Measurements from ENCODE around the gene B4GALNT2.

The B4GALNT2 gene

DNA sequence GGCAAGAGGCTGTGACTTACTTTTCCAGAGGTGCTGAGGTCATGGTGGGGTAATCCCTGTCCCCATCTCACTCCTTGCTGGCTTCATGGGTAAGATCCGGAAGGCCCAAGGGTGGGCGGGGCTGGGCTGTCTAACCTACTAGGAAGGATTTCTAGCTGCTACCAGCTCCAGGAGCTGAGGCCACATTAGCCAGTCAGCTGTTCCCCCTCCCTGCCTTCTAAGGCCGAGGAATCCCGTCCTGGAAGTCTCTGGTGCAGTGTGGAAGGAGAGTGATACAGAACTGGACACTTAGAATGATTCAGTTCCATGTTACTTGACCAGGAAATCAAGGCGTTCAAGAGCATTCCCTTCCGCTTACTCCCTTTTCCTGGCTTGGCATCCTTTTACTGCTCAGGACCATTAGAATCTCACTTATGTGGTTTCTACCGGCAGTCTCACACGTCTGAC is 68.9 kb downstream of the B4GALNT2 start:
- H3K4me3 Mint-ChIP-seq = no peak overlapping the region
- peaks cover 1% of the 10 kb centered on the region for H3K4me1 Mint-ChIP-seq (ENCODE audit: low read depth)
- peaks cover 4% of the 10 kb centered on the region for H3K36me3 Mint-ChIP-seq (ENCODE audit: low read depth)
- no peaks in the 10 kb centered on the region for H3K9me3 Mint-ChIP-seq
- no peaks in the 10 kb centered on the region for H3K27me3 Mint-ChIP-seq
- H3K27ac Mint-ChIP-seq = no peak overlapping the region

DNA sequence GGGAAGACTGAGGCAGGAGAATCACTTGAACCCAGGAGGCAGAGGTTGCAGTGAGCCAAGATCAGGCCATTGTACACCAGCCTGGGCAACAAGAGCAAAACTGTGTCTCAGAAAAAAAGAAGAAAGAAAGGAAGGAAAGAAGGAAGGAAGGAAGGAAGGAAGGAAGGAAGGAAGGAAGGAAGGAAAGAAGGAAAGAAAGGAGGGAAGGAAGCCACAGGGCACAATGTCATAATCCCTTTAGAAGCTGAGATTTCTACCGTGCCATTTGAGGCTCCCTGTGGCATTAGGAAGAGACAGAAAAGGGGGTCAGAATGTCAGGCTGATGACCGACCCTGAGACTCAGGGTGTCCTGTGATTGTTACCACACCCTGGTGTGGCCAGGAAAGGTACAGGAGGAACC is 71.2 kb downstream of the B4GALNT2 start:
- peaks cover 4% of the 10 kb centered on the region for H3K36me3 Mint-ChIP-seq (ENCODE audit: low read depth)
- H3K27me3 Mint-ChIP-seq = no peaks in the 10 kb centered on the region
- H3K4me3 Mint-ChIP-seq = no peak overlapping the region
- no peak overlapping the region for H3K27ac Mint-ChIP-seq
- peaks cover 7% of the 10 kb centered on the region for H3K4me1 Mint-ChIP-seq (ENCODE audit: low read depth)
- H3K9me3 Mint-ChIP-seq = no peaks in the 10 kb centered on the region

DNA sequence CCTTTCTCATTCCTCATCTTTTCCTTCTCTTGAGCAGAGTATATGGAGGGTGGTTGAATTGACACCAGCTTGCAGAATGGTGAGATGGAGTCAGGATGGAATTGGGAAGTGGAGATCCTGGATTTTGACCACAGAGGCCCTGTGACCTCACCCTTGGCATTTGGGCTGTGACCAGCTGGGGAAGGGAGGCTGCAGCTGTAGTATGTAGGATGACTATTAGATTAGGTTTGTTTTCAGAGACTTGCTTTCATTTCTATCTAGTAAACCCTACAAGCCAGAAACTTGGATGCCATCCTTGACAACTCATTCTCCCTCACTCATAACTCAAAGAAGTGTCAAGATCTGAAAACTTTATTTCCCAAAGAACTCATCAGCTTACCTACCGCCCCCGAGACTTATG is 71.9 kb downstream of the B4GALNT2 start:
- Mint-ChIP-seq H3K27ac (no peak overlapping the region), H3K4me1 (ENCODE audit: low read depth) (peaks cover 14% of the 10 kb centered on the region), H3K9me3 (no peaks in the 10 kb centered on the region), H3K27me3 (no peaks in the 10 kb centered on the region), H3K36me3 (ENCODE audit: low read depth) (peaks cover 4% of the 10 kb centered on the region), H3K4me3 (no peak overlapping the region)

DNA sequence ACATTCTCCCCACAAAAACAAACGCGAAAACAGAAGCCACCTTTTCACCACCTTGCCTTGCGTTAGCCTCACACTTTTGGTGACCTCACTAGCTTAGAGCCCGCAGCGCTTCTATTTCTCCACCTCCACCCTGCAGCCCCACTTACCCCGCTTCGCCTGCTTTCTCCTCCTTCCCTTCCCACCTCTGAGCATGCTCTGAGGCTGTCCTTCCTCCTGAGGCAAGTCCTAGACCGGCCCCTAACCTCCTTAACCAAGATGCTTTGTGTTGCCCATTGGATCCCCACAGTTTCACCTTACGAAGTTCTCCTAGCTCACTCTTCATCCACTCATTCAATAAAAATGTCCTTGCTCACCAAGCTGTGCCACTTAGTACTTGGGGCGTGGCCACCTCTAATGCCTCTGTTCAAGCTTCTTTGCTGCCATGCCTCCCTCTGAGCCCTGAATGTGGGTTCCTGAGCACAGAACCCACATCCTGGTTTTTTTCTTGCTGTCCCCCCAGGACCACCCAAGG is 76.5 kb downstream of the B4GALNT2 start:
- Mint-ChIP-seq H3K27ac (peak overlapping the region; percentile 94), H3K36me3 (ENCODE audit: low read depth) (peaks cover 19% of the 10 kb centered on the region), H3K4me1 (ENCODE audit: low read depth) (peaks cover 54% of the 10 kb centered on the region), H3K27me3 (no peaks in the 10 kb centered on the region), H3K9me3 (no peaks in the 10 kb centered on the region), H3K4me3 (peak overlapping the region; percentile 81)

DNA sequence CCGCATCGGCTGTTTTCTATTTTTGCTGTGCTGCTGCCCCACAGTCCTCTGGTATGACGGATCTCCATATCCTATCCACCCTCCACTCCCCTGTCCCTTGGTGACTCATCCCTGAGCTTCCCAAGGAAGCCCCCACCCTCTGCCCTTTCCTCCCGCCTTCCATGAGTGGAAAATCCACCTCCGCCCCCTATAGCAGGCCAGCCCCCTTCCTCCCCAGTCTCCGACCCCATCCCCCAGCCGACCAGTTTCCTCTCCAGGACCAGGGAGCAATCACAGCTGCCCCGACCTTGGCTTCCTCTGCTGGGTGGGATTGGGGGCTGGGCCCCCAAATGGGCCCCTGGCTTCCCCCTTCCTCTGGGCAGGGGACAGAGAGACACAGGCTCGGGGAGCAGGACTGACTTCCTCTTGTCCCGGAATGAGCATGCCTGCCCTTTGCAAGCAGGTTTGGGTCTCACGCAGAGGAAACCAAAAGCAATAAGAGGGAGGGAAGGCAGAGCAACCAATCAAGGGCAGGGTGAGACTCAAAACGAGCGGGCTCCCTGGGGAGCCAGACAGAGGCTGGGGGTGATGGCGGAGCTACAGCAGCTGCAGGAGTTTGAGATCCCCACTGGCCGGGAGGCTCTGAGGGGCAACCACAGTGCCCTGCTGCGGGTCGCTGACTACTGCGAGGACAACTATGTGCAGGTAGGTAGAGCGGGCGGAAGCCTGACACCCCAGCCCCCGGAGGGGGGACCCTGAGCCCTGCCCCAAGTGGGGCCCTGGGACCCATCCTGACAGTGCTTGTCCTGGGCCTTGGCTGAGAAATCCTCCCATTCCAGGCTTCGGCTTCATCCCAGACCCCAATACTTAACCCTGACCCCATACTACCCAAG is 77.8 kb downstream of the B4GALNT2 start, which contains the start of the genes ABI3 and GNGT2:
Gene ABI3 (plus strand): TSS at position 550 of the 872 bp plus-strand sequence. CDS start 18 bp downstream, at position 568.
Gene GNGT2 (minus strand): TSS at position 417 of the 872 bp plus-strand sequence. CDS start 3,152 bp downstream, outside the sequence.
- H3K27me3 Mint-ChIP-seq = no peaks in the 10 kb centered on the region
- H3K36me3 Mint-ChIP-seq (ENCODE audit: low read depth) = peaks cover 29% of the 10 kb centered on the region
- H3K4me1 Mint-ChIP-seq (ENCODE audit: low read depth) = peaks cover 67% of the 10 kb centered on the region
- no peaks in the 10 kb centered on the region for H3K9me3 Mint-ChIP-seq
- H3K27ac Mint-ChIP-seq = peak within 1 kb of the TSS; percentile 94
- peak within 1 kb of the TSS; percentile 81 for H3K4me3 Mint-ChIP-seq

DNA sequence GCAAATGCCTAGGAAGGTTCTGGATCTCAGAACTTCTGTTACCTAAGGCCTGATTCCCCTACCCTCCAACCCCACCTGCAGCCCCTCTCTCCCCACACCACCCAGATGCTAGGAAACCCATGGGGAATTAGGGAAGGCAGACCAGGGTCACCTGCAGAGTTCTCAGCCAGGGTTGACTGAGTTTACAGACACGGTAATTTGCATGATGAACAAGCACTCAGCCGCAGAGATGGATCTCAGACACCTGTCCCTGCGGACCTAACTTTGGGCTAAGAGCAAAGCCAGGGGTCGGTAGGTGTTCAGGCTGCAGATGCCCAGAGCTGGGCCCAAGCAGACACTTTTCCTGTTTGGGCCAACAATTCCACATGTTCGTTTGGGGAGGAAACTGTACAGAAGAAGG is 80.8 kb downstream of the B4GALNT2 start:
- Mint-ChIP-seq H3K36me3 (ENCODE audit: low read depth) (peaks cover 47% of the 10 kb centered on the region), H3K4me1 (ENCODE audit: low read depth) (peaks cover 90% of the 10 kb centered on the region), H3K9me3 (no peaks in the 10 kb centered on the region), H3K27ac (peak overlapping the region; percentile 37), H3K4me3 (peak overlapping the region; percentile 81), H3K27me3 (no peaks in the 10 kb centered on the region)

DNA sequence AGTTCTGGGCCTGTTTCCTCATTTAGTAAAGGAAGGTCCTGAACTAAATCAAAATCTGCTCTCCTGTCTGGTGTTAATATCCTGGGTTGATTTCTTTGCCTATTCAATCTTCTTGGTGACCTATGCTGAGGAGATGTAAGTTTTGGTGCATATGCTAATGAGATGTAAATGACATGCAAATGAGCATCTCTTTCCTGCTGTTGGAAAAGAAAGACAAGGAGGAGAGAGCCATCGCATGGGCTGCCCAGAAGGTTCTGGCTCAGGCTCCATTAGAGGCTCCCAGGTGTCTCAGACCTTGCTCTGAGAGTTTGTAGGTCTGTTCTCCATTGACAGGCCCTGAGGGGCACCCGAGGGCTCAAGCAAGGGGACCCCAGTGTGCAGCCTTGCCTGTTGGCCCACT is 81.3 kb downstream of the B4GALNT2 start:
- peaks cover 49% of the 10 kb centered on the region for H3K36me3 Mint-ChIP-seq (ENCODE audit: low read depth)
- H3K9me3 Mint-ChIP-seq = no peaks in the 10 kb centered on the region
- peak overlapping the region; percentile 95 for H3K27ac Mint-ChIP-seq
- H3K27me3 Mint-ChIP-seq = no peaks in the 10 kb centered on the region
- peak overlapping the region; percentile 53 for H3K4me3 Mint-ChIP-seq
- peaks cover 91% of the 10 kb centered on the region for H3K4me1 Mint-ChIP-seq (ENCODE audit: low read depth)

DNA sequence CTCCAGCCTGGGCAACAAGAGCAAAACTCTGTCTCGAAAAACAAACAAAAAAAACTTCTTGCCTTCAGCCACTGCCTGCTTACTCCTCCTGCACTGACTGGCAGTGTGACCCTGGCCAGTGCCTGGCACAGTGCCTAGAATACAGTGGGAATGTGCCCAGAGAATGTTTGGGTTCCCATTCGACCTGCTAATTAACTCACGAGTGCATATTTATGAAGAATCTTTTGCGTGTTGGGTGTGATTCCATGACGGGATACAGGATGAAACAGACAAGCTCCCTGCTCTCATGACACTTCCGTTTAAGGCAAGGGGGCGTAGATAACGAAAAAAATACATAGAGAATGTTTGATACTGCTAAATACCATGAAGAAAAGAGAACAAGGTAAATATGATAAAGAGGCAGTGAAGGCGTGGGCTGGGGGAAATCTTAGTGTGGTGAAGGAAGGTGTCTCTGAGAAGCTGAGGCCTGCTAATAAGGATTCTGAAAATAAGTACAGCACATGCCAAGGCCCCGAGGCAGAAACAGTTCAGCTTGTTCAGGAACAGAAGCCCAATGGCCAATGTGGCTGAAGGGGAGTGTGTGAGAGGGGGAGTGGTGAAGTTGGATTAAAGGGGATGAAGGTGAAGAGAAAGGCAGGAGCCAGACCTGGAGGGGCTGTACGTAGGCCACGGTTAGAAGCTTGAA is 82.2 kb downstream of the B4GALNT2 start:
- H3K27me3 Mint-ChIP-seq = no peaks in the 10 kb centered on the region
- H3K9me3 Mint-ChIP-seq = no peaks in the 10 kb centered on the region
- H3K4me1 Mint-ChIP-seq (ENCODE audit: low read depth) = peaks cover 91% of the 10 kb centered on the region
- H3K4me3 Mint-ChIP-seq = peak overlapping the region; percentile 80
- peak overlapping the region; percentile 95 for H3K27ac Mint-ChIP-seq
- H3K36me3 Mint-ChIP-seq (ENCODE audit: low read depth) = peaks cover 52% of the 10 kb centered on the region

DNA sequence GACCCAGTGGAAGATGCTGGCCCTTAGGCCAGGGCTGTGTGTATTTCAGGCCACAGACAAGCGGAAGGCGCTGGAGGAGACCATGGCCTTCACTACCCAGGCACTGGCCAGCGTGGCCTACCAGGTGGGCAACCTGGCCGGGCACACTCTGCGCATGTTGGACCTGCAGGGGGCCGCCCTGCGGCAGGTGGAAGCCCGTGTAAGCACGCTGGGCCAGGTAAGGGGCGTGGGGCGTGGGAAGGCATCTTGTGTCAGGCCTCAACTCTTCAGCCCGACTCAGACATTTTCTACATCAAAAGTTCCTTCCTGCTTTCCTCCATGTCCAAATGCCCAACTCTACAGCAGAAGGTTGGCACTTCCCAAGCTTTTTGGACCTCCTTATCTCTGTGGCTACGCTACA is 83.9 kb downstream of the B4GALNT2 start:
- Mint-ChIP-seq H3K27ac (peak overlapping the region; percentile 56), H3K9me3 (no peaks in the 10 kb centered on the region), H3K27me3 (no peaks in the 10 kb centered on the region), H3K4me3 (peak overlapping the region; percentile 67), H3K4me1 (ENCODE audit: low read depth) (peaks cover 81% of the 10 kb centered on the region), H3K36me3 (ENCODE audit: low read depth) (peaks cover 57% of the 10 kb centered on the region)

DNA sequence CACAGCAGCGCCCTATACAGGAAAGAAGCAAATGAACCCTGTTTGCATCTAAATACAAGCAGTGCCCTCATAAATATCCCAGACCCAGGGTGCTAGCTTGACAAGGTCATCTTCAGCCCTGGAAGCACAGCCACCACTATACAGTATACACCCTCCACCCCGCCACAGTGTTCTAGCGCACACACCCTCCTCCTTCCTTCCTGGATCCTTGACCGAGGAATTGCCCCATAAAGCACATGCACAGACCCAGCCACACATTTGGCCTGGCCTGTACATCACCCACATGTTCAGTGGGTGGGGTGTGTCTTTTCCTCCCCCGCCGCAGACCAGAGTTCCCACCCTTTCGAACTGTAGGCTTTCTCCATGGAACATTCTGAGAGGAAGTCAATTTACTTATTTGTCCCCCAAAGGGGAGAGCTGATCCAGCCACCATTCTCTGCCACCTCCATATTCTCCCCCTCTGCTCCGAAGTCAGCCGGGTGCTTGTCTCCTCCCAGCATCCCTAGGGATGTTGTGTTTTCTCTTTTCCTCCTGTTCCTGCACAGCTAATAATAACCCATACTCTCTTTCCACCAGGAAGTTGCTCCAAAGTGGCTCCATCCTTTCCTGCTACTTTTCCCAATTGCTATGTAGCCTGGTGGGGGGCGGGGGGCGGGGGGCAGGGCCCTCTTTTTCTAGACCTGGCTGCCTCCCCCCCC is 84.5 kb downstream of the B4GALNT2 start:
- no peaks in the 10 kb centered on the region for H3K27me3 Mint-ChIP-seq
- peaks cover 79% of the 10 kb centered on the region for H3K4me1 Mint-ChIP-seq (ENCODE audit: low read depth)
- no peaks in the 10 kb centered on the region for H3K9me3 Mint-ChIP-seq
- H3K36me3 Mint-ChIP-seq (ENCODE audit: low read depth) = peaks cover 61% of the 10 kb centered on the region
- peak overlapping the region; percentile 57 for H3K4me3 Mint-ChIP-seq
- H3K27ac Mint-ChIP-seq = peak overlapping the region; percentile 56

DNA sequence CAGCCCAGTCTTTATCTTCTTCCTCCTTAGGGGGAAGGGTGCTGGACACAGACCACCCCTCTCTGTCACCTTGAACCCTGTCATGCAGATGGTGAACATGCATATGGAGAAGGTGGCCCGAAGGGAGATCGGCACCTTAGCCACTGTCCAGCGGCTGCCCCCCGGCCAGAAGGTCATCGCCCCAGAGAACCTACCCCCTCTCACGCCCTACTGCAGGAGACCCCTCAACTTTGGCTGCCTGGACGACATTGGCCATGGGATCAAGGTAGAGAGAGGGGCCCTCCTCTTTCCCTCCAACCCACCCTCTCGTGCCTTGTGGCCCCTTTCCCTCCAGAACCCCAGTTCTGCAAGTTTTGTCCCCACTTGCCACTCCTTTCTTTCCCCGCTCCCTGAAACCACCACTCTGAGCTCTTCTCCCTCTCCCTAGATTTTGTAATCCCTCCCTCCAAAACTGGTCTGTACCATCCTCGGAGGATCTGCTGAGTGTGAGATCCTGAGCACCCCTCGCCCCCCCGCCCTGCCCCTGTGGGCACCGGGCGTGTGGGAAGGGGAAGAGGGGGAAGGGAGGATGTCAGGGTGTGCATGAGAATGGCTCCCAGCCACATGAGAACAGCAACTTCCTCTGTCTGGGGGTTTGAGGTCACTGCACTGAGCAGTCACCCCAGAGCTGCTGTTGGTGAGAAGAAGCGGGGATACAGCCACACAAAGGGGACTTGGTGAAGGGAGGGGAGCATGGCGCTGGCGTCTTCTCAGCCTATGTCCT is 85.3 kb downstream of the B4GALNT2 start:
- no peaks in the 10 kb centered on the region for H3K9me3 Mint-ChIP-seq
- no peaks in the 10 kb centered on the region for H3K27me3 Mint-ChIP-seq
- peaks cover 62% of the 10 kb centered on the region for H3K36me3 Mint-ChIP-seq (ENCODE audit: low read depth)
- peaks cover 75% of the 10 kb centered on the region for H3K4me1 Mint-ChIP-seq (ENCODE audit: low read depth)
- peak overlapping the region; percentile 98 for H3K27ac Mint-ChIP-seq
- peak overlapping the region; percentile 78 for H3K4me3 Mint-ChIP-seq

DNA sequence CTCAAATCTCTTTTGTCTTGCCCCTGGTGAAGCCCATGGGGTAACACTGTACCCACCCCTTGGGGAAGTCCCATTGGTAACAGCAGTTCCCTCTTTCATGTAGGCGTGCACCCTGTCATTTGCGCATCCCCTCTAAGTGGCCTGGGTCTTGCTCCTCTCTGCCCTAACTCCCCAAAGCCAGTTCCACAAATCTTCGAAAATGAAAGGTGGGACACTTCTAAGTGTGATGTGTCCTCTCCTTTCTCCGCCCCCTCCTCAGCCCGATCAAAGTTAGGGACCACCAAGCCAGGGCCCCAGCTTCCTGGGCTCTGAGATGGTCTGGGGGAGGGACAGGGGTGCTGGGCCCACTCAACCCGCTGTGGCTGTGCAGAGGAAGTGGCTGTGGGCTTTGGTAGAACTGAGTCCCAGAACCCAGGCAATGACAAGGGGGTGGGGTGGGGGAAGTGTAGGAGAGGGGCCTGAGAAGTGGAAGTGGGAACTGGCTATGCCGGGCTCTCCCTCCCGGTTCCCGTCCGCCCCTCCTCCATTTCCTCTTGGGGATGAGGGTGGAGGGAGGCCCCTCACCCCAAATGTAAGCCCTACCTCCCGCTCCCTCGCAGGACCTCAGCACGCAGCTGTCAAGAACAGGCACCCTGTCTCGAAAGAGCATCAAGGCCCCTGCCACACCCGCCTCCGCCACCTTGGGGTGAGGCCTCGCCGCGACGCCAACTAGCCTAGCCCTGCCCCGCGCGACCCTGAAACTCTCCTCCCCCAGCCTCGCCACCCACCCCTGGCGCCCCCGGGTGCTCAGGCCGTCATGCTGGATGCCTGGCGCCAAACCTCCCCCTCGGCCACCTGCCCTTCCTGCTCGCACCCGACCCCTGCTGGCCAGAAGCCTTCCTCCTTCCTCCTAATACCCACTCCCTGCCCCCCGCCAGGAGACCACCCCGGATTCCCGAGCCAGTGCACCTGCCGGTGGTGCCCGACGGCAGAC is 86.7 kb downstream of the B4GALNT2 start:
- peaks cover 70% of the 10 kb centered on the region for H3K4me1 Mint-ChIP-seq (ENCODE audit: low read depth)
- H3K27ac Mint-ChIP-seq = peak overlapping the region; percentile 93
- peaks cover 59% of the 10 kb centered on the region for H3K36me3 Mint-ChIP-seq (ENCODE audit: low read depth)
- no peaks in the 10 kb centered on the region for H3K9me3 Mint-ChIP-seq
- H3K4me3 Mint-ChIP-seq = peak overlapping the region; percentile 78
- peaks cover 7% of the 10 kb centered on the region for H3K27me3 Mint-ChIP-seq

DNA sequence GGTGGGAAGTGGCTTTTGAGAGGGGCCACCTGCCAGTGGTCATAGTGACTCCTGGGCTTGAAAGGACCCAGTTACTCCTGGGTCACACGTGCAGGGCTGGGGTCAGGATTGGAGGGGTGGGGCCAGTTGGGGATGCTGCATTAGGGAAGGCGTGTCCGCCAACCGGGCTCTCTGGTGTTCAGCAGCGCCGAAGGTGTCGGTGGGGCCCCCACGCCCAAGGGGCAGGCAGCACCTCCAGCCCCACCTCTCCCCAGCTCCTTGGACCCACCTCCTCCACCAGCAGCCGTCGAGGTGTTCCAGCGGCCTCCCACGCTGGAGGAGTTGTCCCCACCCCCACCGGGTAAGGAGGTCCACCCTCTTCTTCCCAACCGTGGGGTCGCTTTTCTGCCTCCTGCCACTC is 87.4 kb downstream of the B4GALNT2 start:
- Mint-ChIP-seq H3K4me1 (ENCODE audit: low read depth) (peaks cover 68% of the 10 kb centered on the region), H3K36me3 (ENCODE audit: low read depth) (peaks cover 53% of the 10 kb centered on the region), H3K27ac (peak overlapping the region; percentile 93), H3K9me3 (no peaks in the 10 kb centered on the region), H3K27me3 (peaks cover 10% of the 10 kb centered on the region), H3K4me3 (no peak overlapping the region)

Measured in stimulated activated naive CD8-positive, alpha-beta T cell treated with anti-CD3 and anti-CD28 coated beads, Interleukin-15, Interleukin-2, amounts not matched to agents 100 ng/mL and 50 ng/mL, for 24 hours (primary cell).